Pancreas (tissue), 10 donors: ENCODE results near the gene RNF144A. TPM values are rescaled to one million over a fixed set of nuclear protein-coding genes. Genes with fewer than 3 reads are reported as not detected.

Source experiments
- ATAC-seq, 4 donors: fragments of 200-7000 bp; cut with Tn5 transposase; one replicate each; pipeline versions ENCODE4 v1.8.0 to v1.9.1; 2020; ENCODE audit warnings: mild to moderate bottlenecking in 4 of 4, moderate library complexity in 4 of 4
- DNase-seq, 6 donors: peaks; one replicate each; pipeline ENCODE4 v3.0.0-alpha.2; 2020
- FAIRE-seq: peaks from 2 replicates; lab custom pipeline; 2012; peaks lifted over from hg19 to GRCh38; lab: Jason Lieb, UNC
- H3K27ac ChIP-seq, 4 donors: fragments of 200-600 bp; sonication (generic); 1 replicate in 3 of 4; 2 replicates in 1 of 4; pipeline versions ENCODE4 v1.5.0 to v1.8.0; 2020
- H3K27me3 ChIP-seq, 4 donors: fragments of 200-600 bp; one replicate each; pipeline ENCODE4 v1.8.0; 2021
- H3K36me3 ChIP-seq, 3 donors: fragments of 200-600 bp; sonication (generic) in 1 of 3; one replicate each; pipeline versions ENCODE4 v1.5.0 to v1.8.0; 2020 to 2021
- H3K4me1 ChIP-seq, 3 donors: fragments of 200-600 bp; one replicate each; pipeline ENCODE4 v1.8.0; 2021
- H3K4me3 ChIP-seq, 4 donors: fragments of 200-600 bp; sonication (generic) in 2 of 4; one replicate each; pipeline versions ENCODE4 v1.5.0 to v1.8.0; 2020 to 2021
- H3K9me3 ChIP-seq, 4 donors: fragments of 200-600 bp; one replicate each; pipeline ENCODE4 v1.8.0; 2021
- CTCF ChIP-seq, 4 donors: fragments of 200-600 bp; sonication (generic) in 3 of 4; IDR thresholded peaks; one replicate each; pipeline versions ENCODE4 v1.5.0 to v1.8.0; 2021; ENCODE audit warnings: antibody characterized with exemption in 4 of 4
- whole genome bisulfite sequencing, 2 donors: extraction: QIAGEN DNeasy Blood & Tissue Kit; methylation state at CpG; one replicate each; pipeline ENCODE4 v1.1.7; 2013; 5-methylcytosine and 5-hydroxymethylcytosine counted together
- intact Hi-C, 3 donors: fragments of 100-400 bp; cut with DNase I; formaldehyde crosslinking; loops; one replicate each; pipeline versions ENCODE4 v1.11.1 to v1.14.2; 2022
- polyA plus RNA-seq, 2 donors: library from polyadenylated mRNA; stranded (reverse); fragments of 200-250 nt; gene quantifications; one replicate each; pipeline ENCODE4 v1.2.3, GENCODE V29; 2013
- total RNA-seq, 6 donors: library from RNA; stranded (reverse); fragmentation: NEBNext Ultra II Directional in 4 of 6; extraction: Animal tissue kit (Norgen Biotek cat#: 25700) in 4 of 6; gene quantifications; one replicate each; pipeline versions ENCODE4 v1.2.1 to v1.2.4, GENCODE V29; 2021 to 2023
- donor health status: healthy with polysubstance abuse.
- donor health status: DM: no; HTN: no; CAD: no; lungs with moderate emphysema.
- donor health status: DM: no; HTN: no; CAD: no.
- donor health status: control.
- donor health status: control.
- donor health status: Bipolar disorder and iron deficiency.
- donor health status: DM: yes; HTN: yes; CAD: no.
- donor health status: DM: no; HTN: no; CAD: no.
- donor health status: DM: no; HTN: no; CAD: no.
- donor health status: DM: yes; HTN: yes; CAD: no.

Gene RNF144A
- total and polyA plus RNA-seq, 8 donors = 9.4 to 78.7 (median 34.1) TPM

GRCh38 chr2:6973895-6974545, 56.8 kb downstream of the RNF144A start:
- WGBS, 2 donors = 50 to 56% methylated on average over 7 of the region's 7 CpGs
- no peak for DNase-seq
- Histone ChIP-seq H3K4me1 (peaks cover 23 to 28% (median 28%) of the 10 kb centered on the region in 3 donors), H3K36me3 (peaks cover 0 to 5% (median 0%) of the 10 kb centered on the region in 3 donors), H3K4me3 (no peak overlapping the region), H3K9me3 (no peaks in the 10 kb centered on the region), H3K27ac (no peak overlapping the region), H3K27me3 (no peaks in the 10 kb centered on the region)
- no peak for TF ChIP-seq CTCF (IDR thresholded peaks at IDR 0.05)
- intact Hi-C loops = no loop called here
- ATAC-seq = no peak
- FAIRE-seq = no peak

GRCh38 chr2:6975988-6976387, 58.8 kb downstream of the RNF144A start:
- TF ChIP-seq CTCF (IDR thresholded peaks at IDR 0.05) = no peak
- Histone ChIP-seq H3K4me3 (no peak overlapping the region), H3K36me3 (no peaks in the 10 kb centered on the region), H3K4me1 (peaks cover 23 to 28% (median 28%) of the 10 kb centered on the region in 3 donors), H3K27me3 (no peaks in the 10 kb centered on the region), H3K9me3 (no peaks in the 10 kb centered on the region), H3K27ac (peak overlapping the region in 2 of 4 donors; percentile 14 to 20)
- 34 to 41% methylated on average over 3 of the region's 3 CpGs for WGBS, 2 donors
- peak; percentile 46 to 60 (median 49) for ATAC-seq
- intact Hi-C loops = no loop called here
- no peak for FAIRE-seq
- peak in 1 of 6 donors; percentile 39 for DNase-seq

DNA sequence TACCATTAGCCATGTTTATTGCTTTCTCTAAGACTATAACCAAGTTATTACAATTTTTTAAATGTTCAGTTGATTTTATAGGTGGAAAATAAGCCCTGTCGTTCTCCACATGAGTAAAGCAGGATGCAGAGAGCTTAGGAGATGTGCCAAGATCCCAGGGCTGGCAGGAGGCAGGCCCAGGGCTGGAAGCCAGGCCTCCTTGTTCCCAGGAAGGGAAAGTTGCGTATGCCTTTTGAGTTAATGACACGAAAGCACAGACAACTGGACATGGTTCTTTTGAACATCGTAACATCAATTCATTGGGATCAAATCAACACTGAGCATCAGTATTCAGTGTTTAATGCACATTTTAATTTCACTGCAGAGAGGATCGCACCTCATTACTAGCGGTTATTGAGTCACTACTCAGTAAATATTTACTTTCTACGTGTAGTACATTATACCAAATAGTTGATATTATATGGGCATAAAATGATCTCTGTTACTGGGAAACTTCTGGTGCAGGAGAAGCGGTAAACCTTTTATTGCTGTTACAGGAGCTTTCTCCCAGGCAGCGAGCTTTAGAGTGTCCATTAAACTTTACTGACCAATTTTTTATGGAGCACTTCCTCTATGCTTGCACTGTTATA, 60.0 kb downstream of the RNF144A start:
- no peak for TF ChIP-seq CTCF (IDR thresholded peaks at IDR 0.05)
- Histone ChIP-seq H3K9me3 (no peaks in the 10 kb centered on the region), H3K36me3 (no peaks in the 10 kb centered on the region), H3K27ac (peak overlapping the region in 3 of 4 donors; percentile 40 to 57 (median 45)), H3K4me3 (no peak overlapping the region), H3K27me3 (no peaks in the 10 kb centered on the region), H3K4me1 (peaks cover 23 to 30% (median 28%) of the 10 kb centered on the region in 3 donors)
- 19 to 22% methylated on average over 9 of the region's 9 CpGs for WGBS, 2 donors
- ATAC-seq = peak; percentile 78 to 92 (median 88)
- intact Hi-C loops = no loop called here
- DNase-seq = peak in 5 of 6 donors; percentile 67 to 84 (median 78)
- FAIRE-seq = no peak

DNA sequence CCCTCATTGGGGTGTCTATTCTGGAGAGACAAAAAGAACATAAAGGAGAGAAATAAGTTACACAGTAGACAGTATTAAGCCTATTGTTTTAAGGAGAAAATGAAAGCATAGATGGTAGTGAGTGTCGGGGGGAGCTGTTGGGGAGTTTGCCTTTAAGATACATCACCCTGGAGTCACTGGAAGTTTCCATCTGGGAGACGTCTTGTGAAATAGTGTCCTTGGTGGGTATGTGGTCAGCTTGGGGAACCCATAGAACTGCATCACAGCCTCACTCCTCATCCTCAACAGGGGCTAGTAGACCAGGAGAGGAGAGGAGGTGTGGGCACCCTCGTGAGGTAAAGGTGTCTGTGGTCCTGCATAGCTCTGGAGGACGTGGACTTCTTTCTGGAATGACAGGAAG, 60.6 kb downstream of the RNF144A start:
- 74 to 81% methylated on average over 4 of the region's 4 CpGs for WGBS, 2 donors
- peak overlapping the region in 3 of 4 donors; percentile 40 to 57 (median 45) for H3K27ac ChIP-seq
- H3K4me3 ChIP-seq = no peak overlapping the region
- intact Hi-C loops = no loop called here
- no peaks in the 10 kb centered on the region for H3K27me3 ChIP-seq
- no peaks in the 10 kb centered on the region for H3K9me3 ChIP-seq
- peaks cover 23 to 36% (median 28%) of the 10 kb centered on the region in 3 donors for H3K4me1 ChIP-seq
- FAIRE-seq = no peak
- ATAC-seq = peak in 1 of 4 donors; percentile 6
- TF ChIP-seq CTCF (IDR thresholded peaks at IDR 0.05) = no peak
- H3K36me3 ChIP-seq = no peaks in the 10 kb centered on the region
- DNase-seq = no peak

GRCh38 chr2:6978991-6979390, 61.8 kb downstream of the RNF144A start:
- no peak for FAIRE-seq
- 88 to 89% methylated on average over 3 of the region's 3 CpGs for WGBS, 2 donors
- H3K36me3 ChIP-seq = no peaks in the 10 kb centered on the region
- ATAC-seq = no peak
- intact Hi-C loops = no loop called here
- H3K27me3 ChIP-seq = no peaks in the 10 kb centered on the region
- no peak overlapping the region for H3K27ac ChIP-seq
- H3K4me1 ChIP-seq = peaks cover 23 to 36% (median 28%) of the 10 kb centered on the region in 3 donors
- no peaks in the 10 kb centered on the region for H3K9me3 ChIP-seq
- H3K4me3 ChIP-seq = no peak overlapping the region
- DNase-seq = no peak
- no peak for TF ChIP-seq CTCF (IDR thresholded peaks at IDR 0.05)
